ENCODE results near the gene SH2D2A. TPM values are rescaled to one million over a fixed set of nuclear protein-coding genes. Genes with fewer than 3 reads are reported as not detected.

SH2D2A gene
- total RNA-seq, 1 donor from 2014 or later: 3.5 TPM

- no peaks in the 10 kb centered on the region for H3K36me3 ChIP-seq
- TF ChIP-seq, protein P1, sequence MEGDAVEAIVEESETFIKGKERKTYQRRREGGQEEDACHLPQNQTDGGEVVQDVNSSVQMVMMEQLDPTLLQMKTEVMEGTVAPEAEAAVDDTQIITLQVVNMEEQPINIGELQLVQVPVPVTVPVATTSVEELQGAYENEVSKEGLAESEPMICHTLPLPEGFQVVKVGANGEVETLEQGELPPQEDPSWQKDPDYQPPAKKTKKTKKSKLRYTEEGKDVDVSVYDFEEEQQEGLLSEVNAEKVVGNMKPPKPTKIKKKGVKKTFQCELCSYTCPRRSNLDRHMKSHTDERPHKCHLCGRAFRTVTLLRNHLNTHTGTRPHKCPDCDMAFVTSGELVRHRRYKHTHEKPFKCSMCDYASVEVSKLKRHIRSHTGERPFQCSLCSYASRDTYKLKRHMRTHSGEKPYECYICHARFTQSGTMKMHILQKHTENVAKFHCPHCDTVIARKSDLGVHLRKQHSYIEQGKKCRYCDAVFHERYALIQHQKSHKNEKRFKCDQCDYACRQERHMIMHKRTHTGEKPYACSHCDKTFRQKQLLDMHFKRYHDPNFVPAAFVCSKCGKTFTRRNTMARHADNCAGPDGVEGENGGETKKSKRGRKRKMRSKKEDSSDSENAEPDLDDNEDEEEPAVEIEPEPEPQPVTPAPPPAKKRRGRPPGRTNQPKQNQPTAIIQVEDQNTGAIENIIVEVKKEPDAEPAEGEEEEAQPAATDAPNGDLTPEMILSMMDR (IDR thresholded peaks at IDR 0.05): no peak
- H3K27me3 ChIP-seq (ENCODE audit: low read depth): peaks cover 17% of the 10 kb centered on the region
- intact Hi-C loops (cut with DNase I): no loop called here
- DNase-seq (no peak), ATAC-seq (no peak)
- no peak overlapping the region for H3K27ac ChIP-seq
- H3K4me3 ChIP-seq: no peak overlapping the region
- no peaks in the 10 kb centered on the region for H3K4me1 ChIP-seq
- no peaks in the 10 kb centered on the region for H3K9me3 ChIP-seq
Measured at GRCh38 chr1:156833603-156834002, 17.0 kb upstream of the SH2D2A start.

GRCh38 chr1:156832434-156832833 lies 15.8 kb upstream of the SH2D2A start:
- Histone ChIP-seq H3K36me3 (no peaks in the 10 kb centered on the region), H3K9me3 (no peaks in the 10 kb centered on the region), H3K27me3 (ENCODE audit: low read depth) (peaks cover 8% of the 10 kb centered on the region), H3K4me1 (no peaks in the 10 kb centered on the region), H3K27ac (no peak overlapping the region), H3K4me3 (no peak overlapping the region)
- TF ChIP-seq, protein P1 (IDR thresholded peaks at IDR 0.05): no peak
- no peak for ATAC-seq
- intact Hi-C loops (cut with DNase I): no loop called here
- no peak for DNase-seq

GRCh38 chr1:156828400-156829124 lies 11.9 kb upstream of the SH2D2A start:
- Histone ChIP-seq H3K36me3 (no peaks in the 10 kb centered on the region), H3K4me3 (no peak overlapping the region), H3K9me3 (no peaks in the 10 kb centered on the region), H3K4me1 (no peaks in the 10 kb centered on the region), H3K27me3 (ENCODE audit: low read depth) (peaks cover 8% of the 10 kb centered on the region), H3K27ac (no peak overlapping the region)
- TF ChIP-seq, protein P1 (IDR thresholded peaks at IDR 0.05): no peak
- DNase-seq: no peak
- no peak for ATAC-seq
- intact Hi-C loops (cut with DNase I): no loop called here

DNA sequence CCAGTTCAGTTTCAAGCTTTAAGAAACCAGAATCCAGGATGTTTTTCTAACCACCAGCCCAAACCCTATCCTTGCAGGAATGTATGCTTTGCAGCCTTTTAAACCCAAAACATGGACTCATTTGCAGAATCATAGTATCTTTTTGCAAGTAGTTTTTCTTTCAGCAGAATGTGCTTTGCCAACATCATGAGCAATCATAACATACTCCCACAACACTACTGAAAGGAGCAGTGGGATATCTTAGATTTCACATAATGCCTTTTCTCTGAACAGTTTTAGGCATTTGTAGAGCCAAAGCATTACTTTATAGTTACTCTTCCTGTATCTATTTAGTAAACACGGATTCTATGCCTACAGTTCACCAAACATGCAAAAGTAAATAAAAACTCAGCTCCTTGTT lies 10.0 kb upstream of the SH2D2A start:
- no peak overlapping the region for H3K4me3 ChIP-seq
- no peaks in the 10 kb centered on the region for H3K36me3 ChIP-seq
- H3K27me3 ChIP-seq (ENCODE audit: low read depth): peaks cover 3% of the 10 kb centered on the region
- H3K27ac ChIP-seq: no peak overlapping the region
- ATAC-seq: no peak
- intact Hi-C loops (cut with DNase I): no loop called here
- no peaks in the 10 kb centered on the region for H3K9me3 ChIP-seq
- no peaks in the 10 kb centered on the region for H3K4me1 ChIP-seq
- TF ChIP-seq, protein P1 (IDR thresholded peaks at IDR 0.05): no peak
- DNase-seq: no peak

- Histone ChIP-seq H3K9me3 (no peaks in the 10 kb centered on the region), H3K27me3 (ENCODE audit: low read depth) (no peaks in the 10 kb centered on the region), H3K4me1 (no peaks in the 10 kb centered on the region), H3K27ac (no peak overlapping the region), H3K4me3 (no peak overlapping the region), H3K36me3 (no peaks in the 10 kb centered on the region)
- DNase-seq: no peak
- TF ChIP-seq, protein P1 (IDR thresholded peaks at IDR 0.05): no peak
- intact Hi-C loops (cut with DNase I): no loop called here
- ATAC-seq: no peak
Measured at GRCh38 chr1:156823210-156823790, 6.7 kb upstream of the SH2D2A start.
